SKM-1 treated with dmso at 0.1 percent for 144 hours (cell line): ENCODE data around the gene MAP3K20.
"Not testable (repeated sequence)": the region's sequence is repeated elsewhere in the genome, so short reads cannot be mapped to it uniquely, and the experiment has no call there.

Experiments
- DNase-seq: peaks from one replicate; lab custom pipeline; 2025; ENCODE audit not compliant: unreplicated experiment; lab: John Stamatoyannopoulos, UW

Gene MAP3K20

GRCh38 chr2:173264151-173264550, 188.5 kb downstream of the MAP3K20 start:
- no peak for DNase-seq

GRCh38 chr2:173264603-173265366, 189.1 kb downstream of the MAP3K20 start:
- peak; percentile 98 for DNase-seq

- no peak for DNase-seq
Observed at GRCh38 chr2:173271135-173271534, 195.5 kb downstream of the MAP3K20 start.

- DNase-seq, result no peak
Observed at GRCh38 chr2:173271825-173272224, 196.2 kb downstream of the MAP3K20 start.

- DNase-seq, result no peak
Observed at GRCh38 chr2:173272849-173273248, 197.2 kb downstream of the MAP3K20 start.

GRCh38 chr2:173278794-173279526, 203.3 kb downstream of the MAP3K20 start:
- no peak for DNase-seq

GRCh38 chr2:173279527-173279868, 203.9 kb downstream of the MAP3K20 start:
- DNase-seq, result no peak

GRCh38 chr2:173280853-173281252, 205.2 kb downstream of the MAP3K20 start:
- DNase-seq, result no peak

- DNase-seq, result not testable (repeated sequence)
Observed at GRCh38 chr2:173281898-173282297, 206.3 kb downstream of the MAP3K20 start.

- no peak for DNase-seq
Observed at GRCh38 chr2:173282795-173283545, 207.3 kb downstream of the MAP3K20 start.

- no peak for DNase-seq
Observed at GRCh38 chr2:173286153-173286809, 210.6 kb downstream of the MAP3K20 start.

GRCh38 chr2:173287594-173287993, 211.9 kb downstream of the MAP3K20 start:
- no peak for DNase-seq

GRCh38 chr2:173288561-173288960, 212.9 kb downstream of the MAP3K20 start:
- DNase-seq, result no peak

- DNase-seq, result no peak
Observed at GRCh38 chr2:173290046-173290445, 214.4 kb downstream of the MAP3K20 start.

- DNase-seq, result no peak
Observed at GRCh38 chr2:173290518-173290917, 214.9 kb downstream of the MAP3K20 start.

GRCh38 chr2:173291412-173291811, 215.8 kb downstream of the MAP3K20 start:
- no peak for DNase-seq

- no peak for DNase-seq
Observed at GRCh38 chr2:173296235-173296634, 220.6 kb downstream of the MAP3K20 start.

GRCh38 chr2:173298536-173299097, 223.0 kb downstream of the MAP3K20 start:
- DNase-seq, result no peak

GRCh38 chr2:173299764-173300163, 224.1 kb downstream of the MAP3K20 start:
- DNase-seq, result no peak

GRCh38 chr2:173300458-173300857, 224.8 kb downstream of the MAP3K20 start:
- no peak for DNase-seq

- DNase-seq, result not testable (repeated sequence)
Observed at GRCh38 chr2:173301549-173301948, 225.9 kb downstream of the MAP3K20 start.
